HG03378 (cell line): ENCODE measurements around the gene CISD3.

Experiments used
- ATAC-seq: cut with Tn5 transposase; IDR thresholded peaks from one replicate; pipeline ENCODE4 v1.9.1; 2021; ENCODE audit warnings: mild to moderate bottlenecking, moderate library complexity; ENCODE audit not compliant: unreplicated experiment

CISD3 gene

DNA sequence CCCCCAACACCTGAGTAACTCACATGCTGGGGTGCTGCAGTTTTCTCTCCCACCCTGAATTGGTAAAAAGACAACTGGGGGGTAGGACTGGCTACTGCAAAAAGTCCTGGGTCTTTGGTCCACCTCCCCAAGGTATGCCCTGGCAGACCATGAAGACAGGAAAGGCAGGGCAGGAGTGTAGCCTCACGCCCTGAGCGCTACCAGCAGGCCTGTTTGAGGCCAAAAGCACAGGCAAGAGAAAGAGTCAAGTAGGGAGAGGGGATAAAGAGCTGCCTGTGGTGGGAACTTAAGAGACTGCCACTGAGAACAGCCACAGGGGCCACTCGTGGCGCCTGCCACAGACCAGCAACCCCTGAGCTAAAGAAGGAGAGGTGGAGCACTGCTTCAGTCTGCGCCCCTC lies 36.2 kb downstream of the CISD3 start:
- ATAC-seq, result no peak

DNA sequence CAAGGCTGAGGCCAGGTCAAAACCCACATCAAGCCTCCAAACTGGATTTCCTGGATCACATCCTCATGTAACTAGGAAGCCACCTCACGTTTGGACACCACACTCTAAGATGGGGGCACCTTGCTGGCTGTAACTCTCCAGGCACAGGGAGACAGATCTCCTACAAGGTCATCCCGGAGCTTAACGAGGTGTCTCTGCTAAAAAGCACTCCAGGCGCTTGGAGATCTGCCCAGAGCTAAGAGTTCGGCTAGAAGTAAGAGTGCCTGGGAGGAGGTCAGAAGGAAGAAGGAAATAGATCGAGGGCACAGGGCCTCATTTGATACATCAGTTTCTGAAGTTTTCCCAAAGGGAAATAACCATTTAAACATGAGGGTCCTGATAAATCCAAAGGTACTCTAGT lies 38.3 kb downstream of the CISD3 start:
- no peak for ATAC-seq

- no peak for ATAC-seq
Observed at GRCh38 chr17:38773258-38773657, 43.1 kb downstream of the CISD3 start.

DNA sequence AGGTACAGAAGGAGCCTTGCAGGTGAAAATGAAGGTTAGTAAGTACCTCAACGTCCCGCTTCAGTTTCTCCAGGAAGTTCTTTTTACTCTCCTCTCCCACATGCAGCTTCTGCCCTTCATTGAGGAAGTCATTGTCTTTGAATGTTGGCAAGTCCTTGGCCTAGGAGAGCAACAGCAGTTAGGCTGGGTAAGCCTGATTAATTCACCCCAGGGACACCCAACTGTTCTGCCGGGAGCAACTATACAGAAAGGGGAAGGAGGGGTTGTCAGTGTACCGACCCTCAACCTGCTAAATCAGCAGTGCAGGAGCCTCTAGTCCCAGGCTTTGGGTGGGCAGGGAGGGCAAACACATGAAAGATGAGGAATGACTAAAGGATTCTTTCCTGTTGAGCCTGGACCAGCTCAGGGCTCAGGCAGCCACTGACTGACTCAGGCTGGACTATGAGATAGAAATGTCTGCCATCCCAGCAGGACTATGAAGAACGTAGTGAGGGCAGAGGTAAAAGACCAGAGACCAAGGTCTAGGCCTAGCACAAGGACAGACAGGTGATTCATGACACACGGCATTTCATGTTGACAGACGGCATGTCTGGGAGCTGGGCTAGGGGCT lies 47.6 kb downstream of the CISD3 start:
- ATAC-seq, result no peak

- ATAC-seq, result no peak
Observed at GRCh38 chr17:38779965-38780752, 50.0 kb downstream of the CISD3 start.

GRCh38 chr17:38783227-38783626 lies 53.1 kb downstream of the CISD3 start:
- no peak for ATAC-seq
